Astrocyte of the cerebellum (primary cell): ENCODE measurements around the gene FOLR2.

Source experiments
- DNase-seq: peaks from one replicate; pipeline ENCODE4 v3.0.0-alpha.2; 2011; ENCODE audit warnings: low read depth
- H3K4me3 ChIP-seq: 2 replicates; pipeline ENCODE4 v1.5.1; 2011; ENCODE audit warnings: mild to moderate bottlenecking, low read depth, low read length, moderate library complexity
- in situ Hi-C: cut with HindIII; loops from 2 replicates; pipeline ENCODE4 v1.10.0; 2017; ENCODE audit warnings: low sequenced_read_pairs
- TF ChIP-seq, protein P1 (sequence below): IDR thresholded peaks from 2 replicates; pipeline ENCODE4 v1.5.1; 2012; ENCODE audit warnings: low read length, low read depth, moderate library complexity, mild to moderate bottlenecking; ENCODE audit errors: missing control alignments

Gene FOLR2

GRCh38 chr11:72223615-72224563, 7.3 kb downstream of the FOLR2 start:
- TF ChIP-seq, protein P1, sequence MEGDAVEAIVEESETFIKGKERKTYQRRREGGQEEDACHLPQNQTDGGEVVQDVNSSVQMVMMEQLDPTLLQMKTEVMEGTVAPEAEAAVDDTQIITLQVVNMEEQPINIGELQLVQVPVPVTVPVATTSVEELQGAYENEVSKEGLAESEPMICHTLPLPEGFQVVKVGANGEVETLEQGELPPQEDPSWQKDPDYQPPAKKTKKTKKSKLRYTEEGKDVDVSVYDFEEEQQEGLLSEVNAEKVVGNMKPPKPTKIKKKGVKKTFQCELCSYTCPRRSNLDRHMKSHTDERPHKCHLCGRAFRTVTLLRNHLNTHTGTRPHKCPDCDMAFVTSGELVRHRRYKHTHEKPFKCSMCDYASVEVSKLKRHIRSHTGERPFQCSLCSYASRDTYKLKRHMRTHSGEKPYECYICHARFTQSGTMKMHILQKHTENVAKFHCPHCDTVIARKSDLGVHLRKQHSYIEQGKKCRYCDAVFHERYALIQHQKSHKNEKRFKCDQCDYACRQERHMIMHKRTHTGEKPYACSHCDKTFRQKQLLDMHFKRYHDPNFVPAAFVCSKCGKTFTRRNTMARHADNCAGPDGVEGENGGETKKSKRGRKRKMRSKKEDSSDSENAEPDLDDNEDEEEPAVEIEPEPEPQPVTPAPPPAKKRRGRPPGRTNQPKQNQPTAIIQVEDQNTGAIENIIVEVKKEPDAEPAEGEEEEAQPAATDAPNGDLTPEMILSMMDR: no peak
- peak; percentile 23 for DNase-seq
- in situ Hi-C loops: no loop called here
- H3K4me3 ChIP-seq: peak overlapping the region; percentile 93

DNA sequence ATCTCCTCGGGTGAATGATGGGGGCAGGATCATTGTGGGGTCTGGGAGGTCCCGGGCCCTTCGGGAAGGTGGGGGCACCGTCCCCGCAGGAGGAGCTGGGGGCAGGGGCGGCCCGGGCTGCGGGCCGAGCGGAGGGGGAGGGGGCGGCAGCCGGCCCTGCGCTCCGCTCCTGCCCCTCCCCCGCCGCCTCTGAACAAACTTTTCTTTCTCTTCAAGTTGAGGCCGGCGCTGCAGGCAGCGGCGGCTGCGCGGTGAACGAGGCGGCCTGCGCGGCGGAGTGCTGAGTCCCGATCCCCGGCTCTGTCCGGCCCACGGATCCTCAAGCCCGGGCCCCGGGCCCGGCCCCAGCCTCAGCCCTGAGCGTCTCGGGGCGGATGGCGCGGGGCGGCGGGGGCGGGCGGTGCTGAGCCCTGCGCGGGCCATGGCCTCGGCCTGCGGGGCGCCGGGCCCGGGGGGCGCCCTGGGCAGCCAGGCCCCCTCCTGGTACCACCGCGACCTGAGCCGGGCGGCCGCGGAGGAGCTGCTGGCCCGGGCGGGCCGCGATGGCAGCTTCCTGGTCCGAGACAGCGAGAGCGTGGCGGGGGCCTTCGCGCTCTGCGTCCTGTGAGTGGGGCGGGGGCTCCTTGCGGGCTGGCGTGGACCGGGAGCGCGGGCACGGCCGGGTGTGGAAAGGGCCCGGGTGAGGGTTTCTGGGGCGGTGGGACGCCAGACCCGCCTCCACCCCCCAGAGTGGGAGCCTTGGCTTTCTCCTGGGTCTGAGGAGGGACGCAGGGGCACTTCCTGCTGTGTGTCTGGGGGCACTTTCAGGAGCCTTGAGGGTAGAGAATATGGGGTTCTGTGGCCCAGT, 8.2 kb downstream of the FOLR2 start, which contains the start of gene INPPL1:
Gene INPPL1, plus strand, starts transcription at position 204 of the 847 bp plus-strand sequence. Its CDS starts 218 bp downstream, at position 422.
- TF ChIP-seq, protein P1: no peak
- peak within 1 kb of the TSS; percentile 93 for H3K4me3 ChIP-seq
- no peak for DNase-seq
- in situ Hi-C loops: no loop called here

- in situ Hi-C loops: no loop called here
- peak overlapping the region; percentile 93 for H3K4me3 ChIP-seq
- TF ChIP-seq, protein P1: no peak
- DNase-seq: no peak
Observed at GRCh38 chr11:72225411-72225951, 8.9 kb downstream of the FOLR2 start.

DNA sequence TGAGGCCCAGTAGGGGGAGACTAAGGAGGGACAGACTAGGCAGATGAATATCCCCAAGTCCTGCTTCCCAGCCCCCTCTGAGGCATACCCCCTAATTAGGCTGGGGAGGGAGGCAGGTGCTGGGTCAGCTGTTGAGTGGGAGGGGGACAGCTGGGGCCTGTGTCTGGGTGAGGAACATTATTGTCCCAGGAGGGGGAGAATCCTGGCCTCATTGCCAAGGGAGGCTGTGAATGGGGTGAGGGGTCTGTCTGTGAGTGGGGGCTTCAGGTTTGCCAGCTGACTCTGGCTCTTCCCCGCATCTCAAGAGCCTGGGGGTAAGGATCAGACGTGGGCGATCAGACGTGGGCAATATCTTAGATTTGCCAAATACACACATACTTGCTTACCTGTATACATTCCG, 10.1 kb downstream of the FOLR2 start:
- no peak overlapping the region for H3K4me3 ChIP-seq
- in situ Hi-C loops: no loop called here
- TF ChIP-seq, protein P1: no peak
- no peak for DNase-seq

GRCh38 chr11:72227316-72228228, 11.0 kb downstream of the FOLR2 start:
- in situ Hi-C loops: no loop called here
- TF ChIP-seq, protein P1: no peak
- peak; percentile 51 for DNase-seq
- no peak overlapping the region for H3K4me3 ChIP-seq
